HEK293 (cell line): ENCODE results near the gene OBP2A.

Experiments
- CTCF ChIA-PET: fragments of 350-600 bp; formaldehyde crosslinking; extraction: SDS; loops from one replicate; lab custom pipeline; 2021; ENCODE audit warnings: antibody characterized with exemption; lab: Yijun Ruan, JAX
- POLR2A ChIA-PET: fragments of 300-600 bp; formaldehyde crosslinking; extraction: SDS; loops from one replicate; lab custom pipeline; 2020; ENCODE audit warnings: antibody characterized with exemption, inconsistent platforms; lab: Yijun Ruan, JAX
- H3K27ac ChIP-seq: fragments of 200-500 bp; sonication (Bioruptor generic); 2 replicates; pipeline ENCODE4 v1.5.1; 2014; ENCODE audit warnings: low read depth, low read length, control low read depth, inconsistent platforms; ENCODE audit errors: extremely low read depth
- H3K36me3 ChIP-seq, 2 experiments: fragments of 200-500 bp in 1 of 2; sonication (Bioruptor generic) in 1 of 2; 1 replicate in 1 of 2; 2 replicates in 1 of 2; pipeline ENCODE4 v1.5.1; 2014 to 2017; ENCODE audit warnings: inconsistent platforms in 2 of 2, low read length in 2 of 2; ENCODE audit not compliant: control insufficient read depth in 2 of 2, insufficient read depth in 1 of 2
- H3K4me1 ChIP-seq: fragments of 200-500 bp; sonication (Bioruptor generic); 2 replicates; pipeline ENCODE4 v1.5.1; 2014; ENCODE audit warnings: mild to moderate bottlenecking, low read length, inconsistent platforms; ENCODE audit not compliant: control insufficient read depth, insufficient read depth
- H3K4me3 ChIP-seq: 2 replicates; pipeline ENCODE4 v1.5.1; 2011; ENCODE audit warnings: low read depth, mild to moderate bottlenecking, control low read depth, low read length, moderate library complexity
- H3K9me3 ChIP-seq: fragments of 200-500 bp; sonication (Bioruptor generic); 2 replicates; pipeline ENCODE4 v1.5.1; 2014; ENCODE audit warnings: low read depth, low read length, inconsistent platforms; ENCODE audit not compliant: control insufficient read depth, insufficient read depth
- KLF8 ChIP-seq: fragments of 450-650 bp; formaldehyde crosslinking; IDR thresholded peaks from 2 replicates; pipeline ENCODE4 v1.5.1; 2016; ENCODE audit warnings: missing biosample characterization, missing genetic modification characterization
- PRDM2 ChIP-seq: fragments of 450-650 bp; formaldehyde crosslinking; IDR thresholded peaks from 2 replicates; pipeline ENCODE4 v1.5.1; 2016; ENCODE audit warnings: missing biosample characterization, missing genetic modification characterization, borderline replicate concordance
- SETDB1 ChIP-seq: IDR thresholded peaks from one replicate; pipeline ENCODE4 v1.6.1; 2017; ENCODE audit warnings: mild to moderate bottlenecking, low read length, moderate library complexity, mixed read lengths; ENCODE audit not compliant: insufficient read length
- ZBTB1 ChIP-seq: fragments of 450-650 bp; formaldehyde crosslinking; IDR thresholded peaks from 2 replicates; pipeline ENCODE4 v1.5.1; 2016; ENCODE audit warnings: missing biosample characterization, missing genetic modification characterization
- ZBTB7A ChIP-seq: fragments of 450-650 bp; formaldehyde crosslinking; IDR thresholded peaks from 2 replicates; pipeline ENCODE4 v1.5.1; 2016; ENCODE audit warnings: low read depth, missing biosample characterization, missing genetic modification characterization
- ZBTB8A ChIP-seq: fragments of 450-650 bp; formaldehyde crosslinking; IDR thresholded peaks from 2 replicates; pipeline ENCODE4 v1.5.1; 2016; ENCODE audit warnings: missing biosample characterization, missing genetic modification characterization
- ZNF112 ChIP-seq: fragments of 450-650 bp; formaldehyde crosslinking; IDR thresholded peaks from 2 replicates; pipeline ENCODE4 v1.5.0; 2017; ENCODE audit warnings: missing biosample characterization, missing genetic modification characterization
- ZNF121 ChIP-seq: fragments of 450-650 bp; formaldehyde crosslinking; IDR thresholded peaks from 2 replicates; pipeline ENCODE4 v1.5.1; 2016; ENCODE audit warnings: missing biosample characterization, missing genetic modification characterization
- ZNF174 ChIP-seq: fragments of 450-650 bp; formaldehyde crosslinking; IDR thresholded peaks from 2 replicates; pipeline ENCODE4 v1.5.0; 2017; ENCODE audit warnings: missing biosample characterization, mild to moderate bottlenecking, missing genetic modification characterization
- ZNF23 ChIP-seq: fragments of 450-650 bp; formaldehyde crosslinking; IDR thresholded peaks from 2 replicates; pipeline ENCODE4 v1.5.1; 2016; ENCODE audit warnings: missing biosample characterization, missing genetic modification characterization, borderline replicate concordance
- ZNF248 ChIP-seq: fragments of 450-650 bp; formaldehyde crosslinking; IDR thresholded peaks from 2 replicates; pipeline ENCODE4 v1.5.1; 2017; ENCODE audit warnings: missing biosample characterization, missing genetic modification characterization
- ZNF335 ChIP-seq: fragments of 450-650 bp; formaldehyde crosslinking; conservative IDR thresholded peaks from 2 replicates; pipeline ENCODE4 v1.5.1; 2016; ENCODE audit warnings: missing biosample characterization, missing genetic modification characterization
- ZNF391 ChIP-seq: fragments of 450-650 bp; formaldehyde crosslinking; IDR thresholded peaks from 2 replicates; pipeline ENCODE4 v1.5.1; 2016; ENCODE audit warnings: low read depth, missing biosample characterization, missing genetic modification characterization, borderline replicate concordance
- ZNF398 ChIP-seq: fragments of 450-650 bp; formaldehyde crosslinking; IDR thresholded peaks from 2 replicates; pipeline ENCODE4 v1.5.1; 2017; ENCODE audit warnings: missing biosample characterization, missing genetic modification characterization
- ZNF549 ChIP-seq: fragments of 450-650 bp; IDR thresholded peaks from 2 replicates; pipeline ENCODE4 v1.5.1; 2018; ENCODE audit warnings: missing biosample characterization, missing genetic modification characterization, mild to moderate bottlenecking, inconsistent platforms, moderate library complexity
- ZNF610 ChIP-seq: fragments of 450-650 bp; formaldehyde crosslinking; IDR thresholded peaks from 2 replicates; pipeline ENCODE4 v1.5.1; 2016; ENCODE audit warnings: missing biosample characterization, missing genetic modification characterization, borderline replicate concordance
- ZNF624 ChIP-seq: fragments of 450-650 bp; formaldehyde crosslinking; IDR thresholded peaks from 2 replicates; pipeline ENCODE4 v1.5.1; 2017; ENCODE audit warnings: missing biosample characterization, missing genetic modification characterization
- ZNF654 ChIP-seq: fragments of 450-650 bp; formaldehyde crosslinking; IDR thresholded peaks from 2 replicates; pipeline ENCODE4 v1.5.1; 2016; ENCODE audit warnings: low read depth, missing biosample characterization, missing genetic modification characterization
- ZNF692 ChIP-seq: fragments of 450-650 bp; formaldehyde crosslinking; IDR thresholded peaks from 2 replicates; pipeline ENCODE4 v1.5.1; 2016; ENCODE audit warnings: missing biosample characterization, missing genetic modification characterization
- ZNF701 ChIP-seq: fragments of 450-650 bp; formaldehyde crosslinking; IDR thresholded peaks from 2 replicates; pipeline ENCODE4 v1.5.1; 2016; ENCODE audit warnings: missing biosample characterization, missing genetic modification characterization
- ZNF837 ChIP-seq: fragments of 450-650 bp; formaldehyde crosslinking; IDR thresholded peaks from 2 replicates; pipeline ENCODE4 v1.5.1; 2016; ENCODE audit warnings: missing biosample characterization, missing genetic modification characterization
- ZNF843 ChIP-seq: fragments of 450-650 bp; formaldehyde crosslinking; IDR thresholded peaks from 2 replicates; pipeline ENCODE4 v1.5.1; 2016; ENCODE audit warnings: missing biosample characterization, missing genetic modification characterization
- TF ChIP-seq, protein P1 (sequence below): fragments of 450-650 bp; IDR thresholded peaks from 2 replicates; pipeline ENCODE4 v1.5.1; 2018; ENCODE audit warnings: missing biosample characterization, missing genetic modification characterization

The OBP2A gene

GRCh38 chr9:135563858-135564257, 17.9 kb downstream of the OBP2A start:
- H3K4me3 ChIP-seq = no peak overlapping the region
- H3K27ac ChIP-seq = no peak overlapping the region
- CTCF ChIA-PET = no interaction called here
- H3K36me3 ChIP-seq = no peaks in the 10 kb centered on the region
- no peaks in the 10 kb centered on the region for H3K4me1 ChIP-seq
- POLR2A ChIA-PET = no interaction called here
- H3K9me3 ChIP-seq = no peaks in the 10 kb centered on the region
- TF ChIP-seq ZNF843 (tag by site-specific recombination) (no peak), ZNF624 (tag by site-specific recombination) (no peak), ZNF398 (tag by site-specific recombination) (no peak), KLF8 (tag by site-specific recombination) (no peak), ZNF837 (no peak), ZNF654 (no peak), ZNF391 (tag by site-specific recombination) (no peak), ZNF23 (tag by site-specific recombination) (no peak), ZNF549 (tag by site-specific recombination) (no peak), ZNF610 (tag by site-specific recombination) (no peak), PRDM2 (tag by site-specific recombination) (no peak), ZNF121 (tag by site-specific recombination) (no peak), ZBTB7A (tag by site-specific recombination) (no peak), SETDB1 (no peak), ZNF701 (tag by site-specific recombination) (no peak), ZNF112 (tag by site-specific recombination) (no peak)
- TF ChIP-seq, protein P1, sequence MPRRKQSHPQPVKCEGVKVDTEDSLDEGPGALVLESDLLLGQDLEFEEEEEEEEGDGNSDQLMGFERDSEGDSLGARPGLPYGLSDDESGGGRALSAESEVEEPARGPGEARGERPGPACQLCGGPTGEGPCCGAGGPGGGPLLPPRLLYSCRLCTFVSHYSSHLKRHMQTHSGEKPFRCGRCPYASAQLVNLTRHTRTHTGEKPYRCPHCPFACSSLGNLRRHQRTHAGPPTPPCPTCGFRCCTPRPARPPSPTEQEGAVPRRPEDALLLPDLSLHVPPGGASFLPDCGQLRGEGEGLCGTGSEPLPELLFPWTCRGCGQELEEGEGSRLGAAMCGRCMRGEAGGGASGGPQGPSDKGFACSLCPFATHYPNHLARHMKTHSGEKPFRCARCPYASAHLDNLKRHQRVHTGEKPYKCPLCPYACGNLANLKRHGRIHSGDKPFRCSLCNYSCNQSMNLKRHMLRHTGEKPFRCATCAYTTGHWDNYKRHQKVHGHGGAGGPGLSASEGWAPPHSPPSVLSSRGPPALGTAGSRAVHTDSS = no peak

DNA sequence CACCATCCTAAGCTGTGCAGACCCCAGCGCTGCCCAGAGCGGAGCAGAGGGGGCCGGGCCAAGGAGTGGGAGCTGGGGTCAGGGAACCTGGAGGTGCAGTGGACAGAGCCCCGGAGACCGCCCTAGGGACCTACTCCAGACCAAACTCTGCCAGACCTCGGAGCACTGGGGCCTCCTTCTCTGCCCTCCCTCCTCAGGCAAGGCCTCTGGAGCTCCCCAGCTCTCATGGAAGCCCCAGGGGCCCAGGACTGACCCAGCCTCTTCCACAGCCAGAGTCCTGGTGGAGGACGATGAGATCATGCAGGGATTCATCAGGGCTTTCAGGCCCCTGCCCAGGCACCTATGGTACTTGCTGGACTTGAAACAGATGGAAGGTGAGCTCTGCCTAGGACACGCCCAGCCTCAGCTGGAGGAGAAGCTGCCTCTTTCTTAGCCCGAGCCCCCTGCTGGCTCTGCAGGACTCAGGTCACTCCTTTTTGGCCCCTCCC, 19.3 kb downstream of the OBP2A start:
- H3K9me3 ChIP-seq = no peaks in the 10 kb centered on the region
- TF ChIP-seq ZBTB1 (tag by site-specific recombination) (no peak), ZNF692 (no peak), ZNF335 (peak; percentile 41), ZNF248 (tag by site-specific recombination) (no peak), ZBTB8A (tag by site-specific recombination) (no peak), ZNF174 (no peak)
- H3K4me3 ChIP-seq = no peak overlapping the region
- H3K4me1 ChIP-seq = no peaks in the 10 kb centered on the region
- ChIA-PET POLR2A (no interaction called here), CTCF (interaction anchor here (0.5 to 1.1 kb wide), 5 partner anchors 38 to 1864 kb away, joined by 3 to 4 read pairs (median 4); no protein-coding TSS in a partner anchor)
- H3K27ac ChIP-seq = no peak overlapping the region
- H3K36me3 ChIP-seq = no peaks in the 10 kb centered on the region
